ENCODE measurements around the gene LCNL1. TPM values are rescaled to one million over a fixed set of nuclear protein-coding genes. Genes with fewer than 3 reads are reported as not detected.

LCNL1 gene
- total and polyA plus RNA-seq, 4 experiments from 2014 or later, result 0.14 to 0.17 TPM; not detected in 2

- H3K27ac ChIP-seq (ENCODE audit: low read depth, low read length), result no peak overlapping the region
- H3K9me3 Mint-ChIP-seq, result no peaks in the 10 kb centered on the region
- ChIA-PET POLR2A (ENCODE audit: partially characterized antibody) (no interaction called here), CTCF (ENCODE audit: partially characterized antibody) (interaction anchor here (3.2 kb wide), 1 partner anchor 15 kb away, joined by 9 read pairs; the partner anchor contains the start of gene ABCA2)
- no peaks in the 10 kb centered on the region for H3K9me3 ChIP-seq (ENCODE audit: control insufficient read depth in 1 of 2, low read length in 2 of 2)
- intact Hi-C loops (cut with micrococcal nuclease), result no loop called here
- H3K27me3 Mint-ChIP-seq, result no peaks in the 10 kb centered on the region
- H3K27ac Mint-ChIP-seq, result no peak overlapping the region
- peaks cover 0 to 12% of the 10 kb centered on the region in 2 donors for H3K36me3 Mint-ChIP-seq
- H3K4me1 Mint-ChIP-seq, result no peaks in the 10 kb centered on the region
- no peak overlapping the region for H3K4me3 Mint-ChIP-seq
- no peaks in the 10 kb centered on the region for H3K27me3 ChIP-seq (ENCODE audit: insufficient read depth, low read length)
- H3K4me3 ChIP-seq (ENCODE audit: low read length in 2 of 2), result no peak overlapping the region
- no peak for DNase-seq
- peaks cover 8% of the 10 kb centered on the region for H3K36me3 ChIP-seq (ENCODE audit: insufficient read depth, low read length)
- H3K4me1 ChIP-seq (ENCODE audit: insufficient read depth, low read length), result no peaks in the 10 kb centered on the region
These were observed 30.8 kb downstream of the LCNL1 start for GRCh38 chr9:137013571-137013940.

GRCh38 chr9:137014166-137014565 is 31.4 kb downstream of the LCNL1 start:
- no peak overlapping the region for H3K27ac ChIP-seq (ENCODE audit: low read depth, low read length)
- Mint-ChIP-seq H3K27me3 (no peaks in the 10 kb centered on the region), H3K36me3 (peaks cover 0 to 13% of the 10 kb centered on the region in 2 donors), H3K9me3 (no peaks in the 10 kb centered on the region), H3K4me3 (no peak overlapping the region), H3K27ac (no peak overlapping the region), H3K4me1 (no peaks in the 10 kb centered on the region)
- DNase-seq, result no peak
- no peaks in the 10 kb centered on the region for H3K27me3 ChIP-seq (ENCODE audit: insufficient read depth, low read length)
- peaks cover 8% of the 10 kb centered on the region for H3K36me3 ChIP-seq (ENCODE audit: insufficient read depth, low read length)
- H3K4me3 ChIP-seq (ENCODE audit: low read length in 2 of 2), result no peak overlapping the region
- no peaks in the 10 kb centered on the region for H3K4me1 ChIP-seq (ENCODE audit: insufficient read depth, low read length)
- CTCF ChIA-PET (ENCODE audit: partially characterized antibody), result interaction anchor here (3.2 kb wide), 1 partner anchor 15 kb away, joined by 9 read pairs; the partner anchor contains the start of gene ABCA2
- no peaks in the 10 kb centered on the region for H3K9me3 ChIP-seq (ENCODE audit: control insufficient read depth in 1 of 2, low read length in 2 of 2)
- POLR2A ChIA-PET (ENCODE audit: partially characterized antibody), result interaction anchor here (0.9 kb wide), 1 partner anchor 11 kb away, joined by 3 read pairs; no protein-coding TSS in a partner anchor
- intact Hi-C loops (cut with micrococcal nuclease), result no loop called here

DNA sequence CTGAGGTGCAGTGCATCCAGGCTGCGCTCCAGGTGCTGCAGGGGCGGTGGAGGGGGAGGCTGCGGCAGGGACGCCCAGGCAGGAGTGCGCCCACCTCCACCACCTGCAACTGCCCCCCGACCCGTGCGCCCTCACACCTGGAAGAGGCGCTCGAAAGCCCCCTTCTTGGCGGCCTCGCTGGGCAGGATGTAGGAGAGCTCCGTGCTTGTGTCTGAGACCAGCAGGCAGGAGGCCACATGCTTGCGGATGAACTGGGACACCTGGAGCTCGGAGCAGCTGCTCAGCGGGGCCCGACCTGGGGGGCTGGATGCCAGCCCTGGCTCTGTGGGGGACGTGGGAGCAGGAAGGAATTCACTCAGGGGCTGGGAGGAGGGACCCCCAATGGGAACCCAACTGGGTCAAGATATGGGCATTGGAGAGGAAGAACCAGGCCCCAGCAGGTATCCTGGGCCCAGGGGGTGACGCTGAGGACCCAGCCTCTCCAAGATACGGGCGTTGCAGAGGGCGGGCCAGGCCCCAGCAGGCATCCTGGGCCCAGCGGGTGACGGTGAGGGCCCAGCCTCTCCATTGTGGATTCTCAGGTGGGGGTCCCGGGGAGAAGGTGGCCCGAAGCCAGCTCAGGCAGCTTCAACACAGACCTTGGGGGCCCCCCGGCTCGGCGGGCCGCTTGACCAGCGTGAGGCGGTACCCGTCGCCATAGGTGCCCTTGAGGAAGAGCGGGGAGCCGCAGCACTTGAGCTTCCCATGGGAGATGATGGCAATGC is 32.2 kb downstream of the LCNL1 start:
- Histone ChIP-seq H3K27me3 (ENCODE audit: insufficient read depth, low read length) (no peaks in the 10 kb centered on the region), H3K27ac (ENCODE audit: low read depth, low read length) (no peak overlapping the region), H3K9me3 (ENCODE audit: control insufficient read depth in 1 of 2, low read length in 2 of 2) (no peaks in the 10 kb centered on the region), H3K4me3 (ENCODE audit: low read length in 2 of 2) (no peak overlapping the region), H3K4me1 (ENCODE audit: insufficient read depth, low read length) (no peaks in the 10 kb centered on the region), H3K36me3 (ENCODE audit: insufficient read depth, low read length) (peaks cover 8% of the 10 kb centered on the region)
- H3K27ac Mint-ChIP-seq, result no peak overlapping the region
- no peaks in the 10 kb centered on the region for H3K9me3 Mint-ChIP-seq
- intact Hi-C loops (cut with micrococcal nuclease), result no loop called here
- no peak overlapping the region for H3K4me3 Mint-ChIP-seq
- no peaks in the 10 kb centered on the region for H3K27me3 Mint-ChIP-seq
- no peaks in the 10 kb centered on the region for H3K4me1 Mint-ChIP-seq
- DNase-seq, result no peak
- peaks cover 0 to 18% of the 10 kb centered on the region in 2 donors for H3K36me3 Mint-ChIP-seq
- ChIA-PET POLR2A (ENCODE audit: partially characterized antibody) (interaction anchor here (0.9 kb wide), 1 partner anchor 10 kb away, joined by 3 read pairs; no protein-coding TSS in a partner anchor), CTCF (ENCODE audit: partially characterized antibody) (interaction anchor here (3.2 kb wide), 1 partner anchor 14 kb away, joined by 9 read pairs; the partner anchor contains the start of gene ABCA2)

GRCh38 chr9:137015540-137015930 is 32.7 kb downstream of the LCNL1 start:
- H3K27me3 ChIP-seq (ENCODE audit: insufficient read depth, low read length), result no peaks in the 10 kb centered on the region
- ChIA-PET POLR2A (ENCODE audit: partially characterized antibody) (no interaction called here), CTCF (ENCODE audit: partially characterized antibody) (interaction anchor here (3.2 kb wide), 1 partner anchor 13 kb away, joined by 9 read pairs; the partner anchor contains the start of gene ABCA2)
- no peaks in the 10 kb centered on the region for H3K4me1 ChIP-seq (ENCODE audit: insufficient read depth, low read length)
- no peak overlapping the region for H3K27ac ChIP-seq (ENCODE audit: low read depth, low read length)
- no peaks in the 10 kb centered on the region for H3K9me3 ChIP-seq (ENCODE audit: control insufficient read depth in 1 of 2, low read length in 2 of 2)
- no peaks in the 10 kb centered on the region for H3K4me1 Mint-ChIP-seq
- no peak for DNase-seq
- no peak overlapping the region for H3K4me3 Mint-ChIP-seq
- no peaks in the 10 kb centered on the region for H3K27me3 Mint-ChIP-seq
- intact Hi-C loops (cut with micrococcal nuclease), result no loop called here
- H3K36me3 ChIP-seq (ENCODE audit: insufficient read depth, low read length), result peaks cover 8% of the 10 kb centered on the region
- peaks cover 0 to 18% of the 10 kb centered on the region in 2 donors for H3K36me3 Mint-ChIP-seq
- no peak overlapping the region for H3K4me3 ChIP-seq (ENCODE audit: low read length in 2 of 2)
- H3K27ac Mint-ChIP-seq, result no peak overlapping the region
- H3K9me3 Mint-ChIP-seq, result no peaks in the 10 kb centered on the region

- intact Hi-C loops (cut with micrococcal nuclease), result no loop called here
- Histone ChIP-seq H3K27ac (ENCODE audit: low read depth, low read length) (no peak overlapping the region), H3K36me3 (ENCODE audit: insufficient read depth, low read length) (peaks cover 8% of the 10 kb centered on the region), H3K27me3 (ENCODE audit: insufficient read depth, low read length) (no peaks in the 10 kb centered on the region), H3K4me3 (ENCODE audit: low read length in 2 of 2) (no peak overlapping the region), H3K9me3 (ENCODE audit: control insufficient read depth in 1 of 2, low read length in 2 of 2) (no peaks in the 10 kb centered on the region), H3K4me1 (ENCODE audit: insufficient read depth, low read length) (no peaks in the 10 kb centered on the region)
- H3K4me3 Mint-ChIP-seq, result no peak overlapping the region
- no peak for DNase-seq
- ChIA-PET CTCF (ENCODE audit: partially characterized antibody) (interaction anchor here (3.2 kb wide), 1 partner anchor 13 kb away, joined by 9 read pairs; the partner anchor contains the start of gene ABCA2), POLR2A (ENCODE audit: partially characterized antibody) (no interaction called here)
- H3K27ac Mint-ChIP-seq, result no peak overlapping the region
- H3K4me1 Mint-ChIP-seq, result no peaks in the 10 kb centered on the region
- H3K9me3 Mint-ChIP-seq, result no peaks in the 10 kb centered on the region
- H3K36me3 Mint-ChIP-seq, result peaks cover 0 to 18% of the 10 kb centered on the region in 2 donors
- no peaks in the 10 kb centered on the region for H3K27me3 Mint-ChIP-seq
These were observed 33.2 kb downstream of the LCNL1 start for GRCh38 chr9:137015976-137016375.

DNA sequence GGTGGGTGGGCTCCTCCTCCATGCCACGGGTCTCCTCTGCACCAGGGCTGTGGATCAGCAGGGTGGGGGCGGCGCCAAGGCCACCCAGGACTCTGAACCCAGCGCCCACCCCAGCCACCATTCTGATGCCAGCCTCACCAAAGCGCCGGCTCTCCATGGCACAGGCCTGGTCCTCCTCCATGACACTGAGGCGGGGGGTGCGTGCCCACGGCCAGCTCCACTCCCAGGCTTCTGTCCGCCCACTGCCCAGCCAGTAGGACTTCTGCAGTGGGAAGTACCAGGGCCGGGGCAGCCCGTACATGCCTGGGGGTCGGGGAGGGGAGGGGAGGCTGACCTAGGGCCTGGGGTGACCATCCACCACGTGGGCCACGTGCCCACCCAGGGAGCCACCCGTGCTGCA is 33.6 kb downstream of the LCNL1 start:
- Mint-ChIP-seq H3K9me3 (no peaks in the 10 kb centered on the region), H3K27ac (no peak overlapping the region), H3K4me1 (no peaks in the 10 kb centered on the region), H3K4me3 (no peak overlapping the region), H3K27me3 (no peaks in the 10 kb centered on the region), H3K36me3 (peaks cover 0 to 16% of the 10 kb centered on the region in 2 donors)
- Histone ChIP-seq H3K9me3 (ENCODE audit: control insufficient read depth in 1 of 2, low read length in 2 of 2) (no peaks in the 10 kb centered on the region), H3K27me3 (ENCODE audit: insufficient read depth, low read length) (no peaks in the 10 kb centered on the region), H3K4me1 (ENCODE audit: insufficient read depth, low read length) (no peaks in the 10 kb centered on the region), H3K4me3 (ENCODE audit: low read length in 2 of 2) (no peak overlapping the region), H3K27ac (ENCODE audit: low read depth, low read length) (no peak overlapping the region), H3K36me3 (ENCODE audit: insufficient read depth, low read length) (peaks cover 8% of the 10 kb centered on the region)
- POLR2A ChIA-PET (ENCODE audit: partially characterized antibody), result no interaction called here
- CTCF ChIA-PET (ENCODE audit: partially characterized antibody), result interaction anchor here (1.5 to 3.2 kb wide), 2 partner anchors 12 to 15 kb away, joined by 3 to 9 read pairs; partner anchors contain the start of gene ABCA2
- DNase-seq, result no peak
- intact Hi-C loops (cut with micrococcal nuclease), result no loop called here

GRCh38 chr9:137017071-137017470 is 34.3 kb downstream of the LCNL1 start:
- intact Hi-C loops (cut with micrococcal nuclease), result no loop called here
- no peak overlapping the region for H3K27ac ChIP-seq (ENCODE audit: low read depth, low read length)
- H3K9me3 ChIP-seq (ENCODE audit: control insufficient read depth in 1 of 2, low read length in 2 of 2), result no peaks in the 10 kb centered on the region
- H3K4me3 ChIP-seq (ENCODE audit: low read length in 2 of 2), result no peak overlapping the region
- no peaks in the 10 kb centered on the region for H3K4me1 ChIP-seq (ENCODE audit: insufficient read depth, low read length)
- peaks cover 8% of the 10 kb centered on the region for H3K36me3 ChIP-seq (ENCODE audit: insufficient read depth, low read length)
- H3K27me3 ChIP-seq (ENCODE audit: insufficient read depth, low read length), result no peaks in the 10 kb centered on the region
- H3K36me3 Mint-ChIP-seq, result peaks cover 3 to 16% of the 10 kb centered on the region in 2 donors
- H3K27ac Mint-ChIP-seq, result peak overlapping the region in 1 of 7 donors; percentile 40
- H3K4me3 Mint-ChIP-seq, result no peak overlapping the region
- H3K4me1 Mint-ChIP-seq, result peaks cover under 1 to 3% (median 2%) of the 10 kb centered on the region in 4 donors
- ChIA-PET CTCF (ENCODE audit: partially characterized antibody) (interaction anchor here (1.5 kb wide), 1 partner anchor 16 kb away, joined by 3 read pairs; no protein-coding TSS in a partner anchor), POLR2A (ENCODE audit: partially characterized antibody) (interaction anchor here (0.8 kb wide), 1 partner anchor 23 kb away, joined by 4 read pairs; no protein-coding TSS in a partner anchor)
- H3K9me3 Mint-ChIP-seq, result peaks cover 0 to 3% (median 0%) of the 10 kb centered on the region in 8 donors
- H3K27me3 Mint-ChIP-seq, result no peaks in the 10 kb centered on the region
- DNase-seq, result no peak

All from CD4-positive, alpha-beta memory T cell (primary cell).